Activated CD4-positive, alpha-beta memory T cell treated with anti-CD3 and anti-CD28 coated beads, Interleukin-2, amount 10 ng/mL, durations not matched to agents 7 days and 5 days (primary cell): Measurements from ENCODE around the gene ANXA8. TPM values are rescaled to one million over a fixed set of nuclear protein-coding genes. Genes with fewer than 3 reads are reported as not detected.
"Not testable (repeated sequence)": the region's sequence is repeated elsewhere in the genome, so short reads cannot be mapped to it uniquely, and the experiment has no call there.

Source experiments
- CTCF ChIA-PET: fragments of 350-600 bp; sonication (Branson Sonifier 250); formaldehyde crosslinking; loops from one replicate; lab custom pipeline; 2021; ENCODE audit warnings: antibody characterized with exemption, inconsistent platforms; lab: Charles Lee
- POLR2A ChIA-PET: fragments of 350-600 bp; sonication (Branson Sonifier 250); formaldehyde crosslinking; loops from one replicate; lab custom pipeline; 2021; ENCODE audit warnings: antibody characterized with exemption; lab: Charles Lee
- DNase-seq: peaks from one replicate; pipeline ENCODE4 v3.0.0-alpha.2; 2020
- H3K27ac Mint-ChIP-seq: one replicate; pipeline ENCODE4 v1.8.0; 2021; ENCODE audit warnings: mild to moderate bottlenecking, mixed read lengths
- H3K27me3 Mint-ChIP-seq: one replicate; pipeline ENCODE4 v1.8.0; 2021; ENCODE audit warnings: mixed read lengths
- H3K36me3 Mint-ChIP-seq: one replicate; pipeline ENCODE4 v1.8.0; 2021; ENCODE audit warnings: low read depth, mixed read lengths
- H3K4me1 Mint-ChIP-seq: one replicate; pipeline ENCODE4 v1.8.0; 2021; ENCODE audit warnings: mixed read lengths
- H3K4me3 Mint-ChIP-seq: one replicate; pipeline ENCODE4 v1.8.0; 2021; ENCODE audit warnings: mild to moderate bottlenecking, mixed read lengths
- H3K9me3 Mint-ChIP-seq: one replicate; pipeline ENCODE4 v1.8.0; 2021; ENCODE audit warnings: mixed read lengths
- total RNA-seq, 2 experiments: library from RNA; stranded (reverse); gene quantifications; one replicate each; pipeline ENCODE4 v1.2.3, GENCODE V29; 2021

Gene ANXA8
- total RNA-seq, 2 experiments from 2014 or later = 0.78 to 1.2 TPM

DNA sequence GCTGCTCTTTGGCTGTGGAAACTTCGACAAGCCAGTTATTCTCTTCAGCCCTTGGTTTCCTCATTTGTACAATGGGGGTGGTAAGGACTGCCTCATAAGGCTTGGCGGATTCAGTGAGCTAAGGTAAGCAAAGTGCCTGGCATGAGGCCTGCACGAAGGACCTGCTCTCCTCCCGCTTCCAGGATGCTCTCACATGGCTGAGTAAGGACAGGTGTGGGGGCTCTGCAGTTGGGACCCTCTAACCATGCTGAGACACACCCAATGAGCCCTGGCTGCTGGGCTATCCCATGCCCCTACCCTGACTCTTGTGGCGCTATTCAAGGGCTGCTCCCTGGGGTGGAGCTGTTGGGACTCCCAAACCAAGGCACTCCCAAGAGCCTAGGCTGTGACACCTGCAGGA is 8.8 kb downstream of the ANXA8 start:
- H3K36me3 Mint-ChIP-seq, POLR2A ChIA-PET, H3K4me1 Mint-ChIP-seq, DNase-seq, H3K27me3 Mint-ChIP-seq, H3K9me3 Mint-ChIP-seq, H3K27ac Mint-ChIP-seq, CTCF ChIA-PET, H3K4me3 Mint-ChIP-seq: not testable (repeated sequence)

DNA sequence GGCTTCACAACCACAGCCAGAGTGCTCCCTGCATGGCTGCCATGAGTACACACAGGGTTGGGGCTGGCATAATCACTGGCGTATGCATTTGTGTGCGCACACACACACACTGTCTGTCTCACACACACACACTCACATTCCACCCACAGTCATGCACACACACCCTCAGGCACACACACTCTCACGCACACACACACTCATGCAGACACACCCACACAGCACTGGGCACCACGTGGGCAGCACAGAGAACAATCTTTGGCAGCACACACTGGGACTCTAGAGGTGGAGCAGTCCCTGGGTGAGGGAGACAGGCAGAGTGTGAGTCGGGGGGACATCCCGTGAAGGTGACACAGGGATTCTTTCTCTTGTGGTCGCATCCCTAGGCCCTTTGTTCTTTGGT is 10.4 kb downstream of the ANXA8 start:
- CTCF ChIA-PET, H3K4me3 Mint-ChIP-seq, POLR2A ChIA-PET: not testable (repeated sequence)

DNA sequence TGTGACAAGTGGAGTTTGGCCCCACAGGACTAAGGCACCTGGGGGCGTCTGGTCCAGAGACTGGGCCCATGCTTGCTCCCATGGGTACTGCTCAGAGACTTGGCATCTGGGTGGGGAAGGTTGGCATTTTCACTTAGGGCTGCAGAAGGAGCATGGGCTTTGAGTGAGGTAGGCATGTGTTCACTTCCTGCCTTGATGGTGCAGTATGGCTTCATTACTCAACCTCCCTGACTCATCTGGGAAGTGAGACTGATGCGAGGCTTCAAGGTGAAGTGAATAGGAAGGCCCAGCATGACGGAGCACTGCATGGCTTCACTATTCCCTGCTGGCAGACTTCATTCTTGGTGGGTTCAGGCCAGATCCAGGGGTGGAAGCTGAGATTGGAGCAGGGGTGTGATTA is 11.3 kb downstream of the ANXA8 start:
- H3K36me3 Mint-ChIP-seq, CTCF ChIA-PET: not testable (repeated sequence)

More for the DNA sequence above, 10.4 kb downstream of the ANXA8 start:
- H3K9me3 Mint-ChIP-seq, H3K27ac Mint-ChIP-seq, H3K27me3 Mint-ChIP-seq, H3K4me1 Mint-ChIP-seq, DNase-seq, H3K36me3 Mint-ChIP-seq: not testable (repeated sequence)

DNA sequence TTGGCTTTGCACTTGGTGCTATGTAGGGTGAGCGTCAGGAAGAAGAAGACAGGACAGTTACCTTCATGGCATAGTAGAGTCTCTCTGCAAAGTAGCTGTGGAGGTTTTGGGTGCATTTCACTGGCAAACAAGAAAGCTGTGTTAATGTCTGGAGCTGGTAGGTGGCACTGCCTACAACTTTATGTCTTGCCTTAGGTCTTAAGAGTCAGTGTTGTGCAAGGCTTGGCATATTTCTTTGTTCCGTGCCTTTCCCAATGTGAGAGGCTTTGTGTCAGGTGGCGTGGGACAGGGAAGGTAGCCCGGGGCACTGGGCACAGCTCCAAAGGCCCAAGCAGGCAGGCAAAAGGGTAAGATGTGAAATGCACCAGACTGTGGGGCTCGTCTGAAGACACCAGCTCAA is 11.8 kb downstream of the ANXA8 start:
- H3K36me3 Mint-ChIP-seq, H3K4me1 Mint-ChIP-seq, H3K4me3 Mint-ChIP-seq, H3K27ac Mint-ChIP-seq, H3K9me3 Mint-ChIP-seq, POLR2A ChIA-PET, DNase-seq, H3K27me3 Mint-ChIP-seq, CTCF ChIA-PET: not testable (repeated sequence)

More for the DNA sequence above, 11.3 kb downstream of the ANXA8 start:
- H3K9me3 Mint-ChIP-seq, H3K27me3 Mint-ChIP-seq, H3K27ac Mint-ChIP-seq, POLR2A ChIA-PET, H3K4me3 Mint-ChIP-seq, DNase-seq, H3K4me1 Mint-ChIP-seq: not testable (repeated sequence)

DNA sequence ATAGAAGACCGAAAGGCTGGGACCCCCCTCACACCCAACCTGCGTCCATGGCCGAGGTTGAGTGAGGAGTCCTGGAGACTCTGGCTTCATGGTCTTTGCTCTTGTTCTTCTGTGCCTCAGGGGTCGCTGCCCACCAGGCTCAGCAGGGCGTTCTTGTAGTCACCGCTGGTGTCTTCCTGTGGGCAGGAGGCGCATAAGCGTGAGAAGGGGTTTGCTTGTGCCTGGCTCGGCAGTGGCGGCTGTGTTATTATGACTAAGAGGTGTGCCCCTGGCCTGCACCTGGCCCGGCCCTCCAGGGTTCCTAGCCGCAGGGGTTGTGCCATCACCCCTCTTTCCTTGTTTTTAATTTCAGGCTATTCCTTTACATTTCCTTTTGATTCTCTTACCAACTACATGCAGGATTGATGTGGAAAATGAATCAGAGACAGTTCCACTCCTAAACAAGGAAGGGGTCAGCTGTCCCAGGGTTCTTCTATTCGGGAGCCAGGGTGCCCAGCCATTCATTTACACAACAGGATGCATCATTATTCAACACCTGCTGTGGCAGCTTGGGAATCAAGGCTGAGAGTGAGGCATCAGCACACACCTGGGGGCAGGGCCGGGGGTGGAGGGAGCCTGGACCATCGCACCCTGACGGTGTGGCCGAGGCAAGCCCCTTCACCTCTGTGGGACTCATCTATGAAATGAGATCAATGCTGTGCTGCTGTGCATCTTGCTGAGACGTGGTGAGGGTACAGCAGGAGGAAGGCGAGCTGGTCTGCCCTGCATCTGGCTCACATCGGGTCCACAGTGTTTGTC is 15.0 kb downstream of the ANXA8 start:
- H3K9me3 Mint-ChIP-seq, CTCF ChIA-PET, H3K36me3 Mint-ChIP-seq, H3K4me1 Mint-ChIP-seq, DNase-seq, POLR2A ChIA-PET, H3K27me3 Mint-ChIP-seq, H3K4me3 Mint-ChIP-seq, H3K27ac Mint-ChIP-seq: not testable (repeated sequence)

DNA sequence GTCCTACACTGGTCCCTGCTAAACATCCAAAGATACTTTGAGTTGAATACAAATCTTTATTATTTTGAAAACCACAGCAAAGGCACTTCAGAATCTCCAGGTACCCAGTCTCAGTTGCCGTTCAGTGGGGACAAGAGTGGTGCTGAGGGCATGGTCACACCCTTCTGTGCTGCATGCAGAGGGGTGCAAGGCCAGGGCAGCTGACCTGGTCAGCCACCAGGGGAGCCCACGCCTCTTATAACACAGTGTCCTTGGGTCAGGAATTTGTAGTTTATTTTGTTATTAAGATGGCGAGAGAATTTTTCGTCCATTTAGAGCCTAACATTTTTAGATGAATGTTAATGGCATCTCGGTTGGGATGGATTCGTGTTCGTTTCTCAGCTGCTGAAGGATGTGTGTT is 16.0 kb downstream of the ANXA8 start:
- H3K27me3 Mint-ChIP-seq, H3K4me1 Mint-ChIP-seq, H3K4me3 Mint-ChIP-seq, H3K36me3 Mint-ChIP-seq, H3K27ac Mint-ChIP-seq, CTCF ChIA-PET, POLR2A ChIA-PET, H3K9me3 Mint-ChIP-seq, DNase-seq: not testable (repeated sequence)

DNA sequence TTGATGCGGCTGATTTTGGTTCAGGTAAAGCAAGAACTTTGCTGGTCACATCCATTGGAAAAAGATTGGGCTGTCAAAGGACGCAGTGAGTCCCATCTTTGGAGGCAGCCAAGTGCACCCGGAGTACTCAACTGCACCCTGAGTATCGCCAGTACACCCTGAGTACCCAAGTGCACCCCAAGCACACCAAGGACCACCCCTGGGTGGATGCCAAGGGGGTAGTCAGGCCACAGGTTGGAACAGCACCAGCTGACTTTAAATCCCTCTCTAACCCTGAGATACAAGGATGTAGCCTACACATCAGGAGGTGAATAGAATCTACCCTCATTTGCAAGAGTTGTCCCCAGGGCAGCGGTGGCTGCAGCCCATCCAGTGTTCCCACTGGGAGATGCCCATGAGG is 16.5 kb downstream of the ANXA8 start:
- H3K4me3 Mint-ChIP-seq, H3K9me3 Mint-ChIP-seq, H3K27me3 Mint-ChIP-seq, H3K4me1 Mint-ChIP-seq, H3K27ac Mint-ChIP-seq, DNase-seq, CTCF ChIA-PET, POLR2A ChIA-PET, H3K36me3 Mint-ChIP-seq: not testable (repeated sequence)

DNA sequence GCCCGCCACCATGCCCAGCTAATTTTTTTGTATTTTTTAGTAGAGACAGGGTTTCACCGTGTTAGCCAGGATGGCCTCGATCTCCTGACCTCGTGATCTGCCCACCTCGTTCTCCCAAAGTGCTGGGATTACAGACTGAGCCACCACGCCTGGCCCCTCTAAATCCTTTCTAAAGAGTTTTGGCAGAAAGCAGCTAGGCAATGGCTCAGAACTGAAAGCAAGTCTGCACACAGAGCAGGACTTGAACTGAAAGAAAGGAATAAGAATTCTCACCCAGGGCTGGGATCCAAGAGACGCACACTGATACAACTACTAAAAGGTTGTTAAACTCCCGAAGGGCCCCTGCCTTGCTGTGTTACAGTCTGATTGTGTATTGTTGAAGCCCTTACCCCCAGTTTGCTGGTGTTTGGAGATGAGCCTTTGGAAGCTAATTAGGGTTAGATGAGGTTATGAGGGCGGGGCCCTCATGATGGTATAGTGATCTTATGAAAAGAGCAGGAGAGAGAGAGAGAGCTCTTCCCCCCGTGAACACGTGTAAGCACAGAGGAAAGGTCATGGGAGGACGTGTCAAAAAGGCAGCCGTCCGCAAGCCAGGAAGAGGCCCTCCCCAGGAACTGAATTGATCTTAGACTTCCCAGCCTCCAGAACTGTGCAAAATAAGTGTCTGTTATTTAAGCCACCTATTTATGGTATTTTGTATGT is 18.5 kb downstream of the ANXA8 start:
- H3K4me1 Mint-ChIP-seq, H3K36me3 Mint-ChIP-seq, DNase-seq, H3K9me3 Mint-ChIP-seq, POLR2A ChIA-PET, CTCF ChIA-PET, H3K4me3 Mint-ChIP-seq, H3K27me3 Mint-ChIP-seq, H3K27ac Mint-ChIP-seq: not testable (repeated sequence)

DNA sequence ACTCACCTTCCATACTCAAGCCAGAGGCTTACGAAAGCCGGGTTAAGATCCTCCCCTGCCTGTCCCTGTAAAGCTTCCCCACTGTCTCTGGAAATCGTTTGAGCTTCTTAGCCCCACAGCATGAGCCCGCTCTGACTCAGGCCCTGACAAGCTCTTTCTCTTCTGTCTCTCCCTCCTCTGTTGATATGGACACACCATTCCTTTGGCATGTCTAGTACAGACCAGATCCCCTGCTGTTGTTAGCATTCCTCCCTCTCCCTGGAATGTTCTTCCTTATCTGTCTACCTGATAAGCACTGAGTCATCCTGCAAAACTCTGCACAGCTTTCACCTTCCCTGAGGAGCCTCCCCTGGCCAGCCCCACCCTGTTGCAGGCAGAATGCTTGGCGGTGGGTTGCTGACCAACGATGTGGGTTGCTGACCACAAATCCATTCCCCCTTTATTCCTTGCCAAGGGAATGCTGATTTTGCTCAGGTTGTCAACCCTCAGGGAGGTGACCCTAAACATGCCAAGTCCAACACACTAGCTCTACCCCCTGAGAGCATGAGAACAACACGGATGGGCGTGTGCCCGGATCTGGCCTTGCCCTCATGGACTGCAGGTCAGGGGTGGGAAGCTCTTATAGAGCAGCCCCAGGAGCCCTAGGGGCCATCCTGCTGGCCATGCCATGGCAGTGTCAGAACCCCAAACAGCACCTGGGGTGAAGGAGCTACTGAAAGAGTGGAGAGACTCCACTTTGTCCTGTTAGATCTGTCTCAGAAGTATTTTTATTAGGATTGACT is 21.1 kb downstream of the ANXA8 start:
- H3K27ac Mint-ChIP-seq, H3K4me3 Mint-ChIP-seq, DNase-seq, H3K4me1 Mint-ChIP-seq, H3K9me3 Mint-ChIP-seq, POLR2A ChIA-PET, H3K36me3 Mint-ChIP-seq, CTCF ChIA-PET: not testable (repeated sequence)
- peaks cover 12% of the 10 kb centered on the region for H3K27me3 Mint-ChIP-seq

DNA sequence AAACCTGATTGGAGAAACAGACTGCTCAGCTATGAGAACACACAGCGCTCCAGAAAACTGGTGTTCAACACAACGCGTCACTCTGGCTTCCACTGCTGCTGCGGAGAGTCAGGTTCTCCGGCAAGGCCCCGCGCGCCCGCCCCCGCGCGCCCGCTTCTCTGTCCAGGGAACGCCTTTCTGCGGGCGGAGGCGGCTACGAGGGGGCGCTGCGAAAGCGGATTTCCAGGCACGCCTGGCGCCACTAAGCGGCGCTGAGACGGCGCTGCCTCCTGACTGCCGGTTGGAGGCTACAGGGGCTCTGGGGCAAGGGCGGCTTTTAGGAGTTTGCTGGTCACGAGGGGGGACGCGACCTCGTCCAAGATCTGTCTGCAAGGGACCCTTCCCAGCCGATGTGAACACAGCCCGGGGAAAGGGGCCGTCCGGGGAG is 22.6 kb downstream of the ANXA8 start:
- peak; percentile 16 for DNase-seq
- H3K9me3 Mint-ChIP-seq, H3K4me1 Mint-ChIP-seq, H3K27ac Mint-ChIP-seq, H3K36me3 Mint-ChIP-seq, CTCF ChIA-PET, H3K4me3 Mint-ChIP-seq, POLR2A ChIA-PET: not testable (repeated sequence)
- H3K27me3 Mint-ChIP-seq = peaks cover 12% of the 10 kb centered on the region

DNA sequence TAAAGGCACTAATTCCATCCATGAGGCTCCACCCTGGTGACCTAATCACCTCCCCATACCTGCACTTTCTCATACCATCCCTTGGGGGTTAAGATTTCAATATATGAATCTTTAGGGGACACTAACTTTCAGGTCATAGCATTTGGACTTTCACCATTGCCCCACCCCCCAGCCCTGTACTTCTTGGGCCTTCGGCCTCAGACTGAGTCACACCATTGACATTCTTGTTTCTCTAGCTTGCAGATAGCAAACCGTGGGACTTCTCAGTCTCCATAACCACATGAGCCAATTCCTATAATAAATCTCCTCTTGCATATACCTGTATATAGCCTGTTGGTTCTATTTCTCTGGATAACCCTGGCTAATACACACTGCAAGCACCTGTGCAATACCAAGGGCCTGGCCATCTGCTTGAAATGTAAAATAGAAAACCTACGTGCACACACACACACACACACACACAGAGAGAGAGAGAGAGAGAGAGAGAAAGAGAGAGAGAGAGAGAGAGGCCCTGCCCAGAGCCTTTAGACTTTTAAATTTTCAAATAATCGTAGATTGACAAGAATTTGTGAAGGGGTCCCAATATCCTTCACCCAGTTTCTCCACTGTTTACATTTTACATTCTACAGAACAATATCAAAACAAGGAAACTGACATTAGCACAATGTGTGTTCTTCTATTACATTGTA is 25.3 kb downstream of the ANXA8 start:
- ChIA-PET POLR2A (no interaction called here), CTCF (no interaction called here)
- no peaks in the 10 kb centered on the region for H3K36me3 Mint-ChIP-seq
- H3K9me3 Mint-ChIP-seq = no peaks in the 10 kb centered on the region
- no peak overlapping the region for H3K4me3 Mint-ChIP-seq
- peak; percentile 4 for DNase-seq
- peaks cover 17% of the 10 kb centered on the region for H3K27me3 Mint-ChIP-seq
- no peak overlapping the region for H3K27ac Mint-ChIP-seq
- H3K4me1 Mint-ChIP-seq = no peaks in the 10 kb centered on the region

DNA sequence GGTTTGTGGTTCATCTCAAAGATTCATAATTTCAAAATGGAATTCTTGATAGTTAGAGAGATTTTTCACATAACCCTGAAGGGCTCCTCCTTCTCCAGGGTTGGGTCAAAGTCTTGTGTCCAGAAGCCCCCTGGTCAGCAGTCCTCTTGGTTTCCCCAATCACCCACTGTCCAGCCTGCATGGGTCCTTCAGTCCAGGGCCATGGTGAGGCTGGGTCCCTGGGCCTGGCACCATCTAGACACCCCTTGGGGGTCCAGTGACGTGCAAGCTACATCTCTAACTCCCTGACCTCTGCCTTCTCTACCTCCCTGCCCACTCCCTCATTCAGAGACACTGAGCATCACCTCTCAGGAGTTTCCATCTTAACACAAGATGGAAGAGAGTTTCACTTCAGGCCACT is 26.1 kb downstream of the ANXA8 start:
- Mint-ChIP-seq H3K27me3 (peaks cover 20% of the 10 kb centered on the region), H3K27ac (no peak overlapping the region), H3K36me3 (no peaks in the 10 kb centered on the region), H3K4me3 (no peak overlapping the region), H3K9me3 (no peaks in the 10 kb centered on the region), H3K4me1 (no peaks in the 10 kb centered on the region)
- ChIA-PET POLR2A (no interaction called here), CTCF (no interaction called here)
- DNase-seq = peak; percentile 6

DNA sequence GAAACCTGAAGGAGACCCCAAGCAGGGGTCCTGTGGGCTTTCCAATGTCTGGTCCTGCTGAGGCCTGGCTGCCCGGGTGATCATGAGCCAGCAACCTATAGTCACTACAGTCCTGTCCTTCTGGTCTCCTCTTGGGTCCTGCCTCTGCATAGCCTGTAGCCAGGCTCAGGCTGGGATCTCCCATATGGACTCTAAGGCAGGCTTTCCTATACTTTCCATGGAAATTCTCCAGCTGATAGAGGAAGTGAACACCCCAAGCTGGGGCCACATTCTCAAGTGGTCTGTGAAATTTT is 26.4 kb downstream of the ANXA8 start:
- POLR2A ChIA-PET = no interaction called here
- peaks cover 21% of the 10 kb centered on the region for H3K27me3 Mint-ChIP-seq
- H3K27ac Mint-ChIP-seq = no peak overlapping the region
- no peak overlapping the region for H3K4me3 Mint-ChIP-seq
- no peaks in the 10 kb centered on the region for H3K36me3 Mint-ChIP-seq
- no peak for DNase-seq
- CTCF ChIA-PET = no interaction called here
- H3K9me3 Mint-ChIP-seq = no peaks in the 10 kb centered on the region
- no peaks in the 10 kb centered on the region for H3K4me1 Mint-ChIP-seq
